Nucleus accumbens (tissue), 56 donors: ENCODE measurements around the gene CHI3L1.

ENCODE experiments used
- DNase-seq, 56 donors: peaks; one replicate each; lab custom pipeline; 2025; lab: John Stamatoyannopoulos, UW

Gene CHI3L1

GRCh38 chr1:203170625-203171330 is 15.7 kb downstream of the CHI3L1 start:
- no peak for DNase-seq

DNA sequence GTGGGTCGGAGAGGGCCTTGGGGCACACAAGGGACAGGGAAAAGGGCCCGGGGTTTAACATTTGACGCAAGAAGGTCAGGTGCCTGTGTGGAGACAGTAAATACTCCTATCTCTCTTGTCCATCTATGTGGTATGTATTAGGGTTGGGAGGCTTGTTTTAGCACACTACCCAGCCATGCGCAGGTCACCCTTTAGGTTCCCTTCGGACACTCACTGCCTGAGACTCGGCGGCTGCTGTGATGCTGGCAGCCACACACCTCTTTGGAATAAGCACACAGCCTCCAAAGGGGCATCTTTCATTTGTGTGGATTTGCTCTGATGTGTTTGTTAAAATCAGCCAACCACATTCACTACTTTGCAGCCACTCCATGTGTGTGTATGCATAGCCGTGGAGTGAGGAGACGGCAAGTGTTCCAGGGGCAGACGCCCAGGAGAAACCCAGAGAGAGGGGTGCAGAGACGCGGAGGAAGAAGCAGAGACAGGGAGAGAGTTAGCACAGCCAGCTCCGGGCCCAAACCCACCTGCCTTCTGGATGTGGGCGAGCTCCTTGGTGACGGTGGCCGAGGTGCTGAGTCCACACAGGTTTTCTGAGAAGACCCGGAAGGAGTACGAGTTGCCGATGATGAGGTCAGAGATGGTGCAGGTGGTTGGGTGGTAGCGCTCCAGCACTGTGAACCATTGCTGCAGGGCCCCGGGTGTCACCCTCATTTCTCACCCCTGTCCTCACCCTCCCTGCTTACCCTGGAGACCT is 16.6 kb downstream of the CHI3L1 start:
- no peak for DNase-seq

GRCh38 chr1:203168991-203169390 is 17.5 kb downstream of the CHI3L1 start:
- no peak for DNase-seq

DNA sequence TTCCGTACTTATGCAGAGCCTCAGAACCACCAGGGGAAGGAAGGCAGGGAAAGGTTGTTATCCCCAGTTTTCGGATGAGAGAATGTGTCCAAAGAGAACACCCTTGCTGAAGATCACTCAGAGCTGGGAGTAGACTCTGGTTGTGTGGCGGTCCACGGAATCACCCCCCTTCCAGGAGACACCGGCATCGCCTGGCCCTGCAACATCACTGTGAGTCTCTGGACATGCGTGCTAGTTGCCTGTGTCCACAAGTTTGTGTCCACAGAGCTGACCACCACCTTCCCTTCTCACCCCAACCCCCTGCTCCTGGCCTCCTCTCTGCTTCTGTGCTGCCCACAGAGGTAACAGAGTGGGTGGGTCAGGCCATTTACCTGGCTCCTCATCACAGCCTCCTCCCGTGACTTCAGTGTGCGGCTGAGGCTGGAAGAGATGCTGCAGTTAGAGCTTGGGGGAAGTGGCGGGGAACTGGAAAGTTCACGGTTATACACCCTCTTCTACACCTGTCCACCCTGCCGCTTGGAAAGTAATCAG is 18.2 kb downstream of the CHI3L1 start:
- DNase-seq, result no peak

- DNase-seq, result no peak
These were observed 18.6 kb downstream of the CHI3L1 start for GRCh38 chr1:203167913-203168200.

DNA sequence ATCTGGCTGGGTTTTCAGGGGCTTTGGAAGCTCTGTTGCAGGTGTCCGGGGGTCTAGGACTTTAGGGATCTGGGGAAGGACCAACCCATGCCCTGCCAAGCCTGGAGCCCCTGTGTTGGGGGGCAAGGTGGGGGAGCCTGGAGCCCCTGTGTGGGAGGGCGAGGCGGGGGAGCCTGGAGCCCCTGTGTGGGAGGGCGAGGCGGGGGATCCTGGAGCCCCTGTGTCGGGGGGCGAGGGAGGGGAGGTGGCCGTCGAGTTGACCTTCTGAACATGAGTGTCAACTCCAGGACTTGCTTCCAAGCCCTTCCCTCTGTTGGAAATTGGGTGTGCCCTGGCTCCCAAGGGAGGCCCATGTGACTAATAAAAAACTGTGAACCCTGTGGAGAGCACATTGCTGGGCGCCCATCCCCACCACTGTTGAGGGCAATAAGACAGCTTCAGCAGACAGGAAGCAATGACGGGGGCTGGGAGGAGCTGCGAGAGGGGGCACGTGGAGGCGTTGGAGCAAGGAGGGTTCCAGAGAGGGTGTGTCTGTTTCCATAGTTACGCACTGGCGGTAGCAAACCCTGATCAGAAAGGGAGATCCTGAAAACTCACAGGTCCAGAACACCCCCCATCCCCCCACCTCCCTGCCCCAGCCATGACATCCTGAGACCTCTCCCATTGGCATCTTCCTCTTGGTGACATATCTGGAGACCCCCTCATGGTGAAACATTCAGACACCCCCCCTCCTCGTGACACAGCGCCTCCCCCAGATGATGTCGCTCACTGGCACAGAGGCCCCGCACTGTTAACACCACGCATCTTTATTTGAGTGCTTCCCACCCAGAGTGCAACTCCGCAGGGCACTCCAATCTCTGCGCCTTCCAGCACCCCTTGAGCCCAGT is 19.2 kb downstream of the CHI3L1 start:
- DNase-seq, result peak in 28 of 56 donors; percentile 20 to 80 (median 51)

DNA sequence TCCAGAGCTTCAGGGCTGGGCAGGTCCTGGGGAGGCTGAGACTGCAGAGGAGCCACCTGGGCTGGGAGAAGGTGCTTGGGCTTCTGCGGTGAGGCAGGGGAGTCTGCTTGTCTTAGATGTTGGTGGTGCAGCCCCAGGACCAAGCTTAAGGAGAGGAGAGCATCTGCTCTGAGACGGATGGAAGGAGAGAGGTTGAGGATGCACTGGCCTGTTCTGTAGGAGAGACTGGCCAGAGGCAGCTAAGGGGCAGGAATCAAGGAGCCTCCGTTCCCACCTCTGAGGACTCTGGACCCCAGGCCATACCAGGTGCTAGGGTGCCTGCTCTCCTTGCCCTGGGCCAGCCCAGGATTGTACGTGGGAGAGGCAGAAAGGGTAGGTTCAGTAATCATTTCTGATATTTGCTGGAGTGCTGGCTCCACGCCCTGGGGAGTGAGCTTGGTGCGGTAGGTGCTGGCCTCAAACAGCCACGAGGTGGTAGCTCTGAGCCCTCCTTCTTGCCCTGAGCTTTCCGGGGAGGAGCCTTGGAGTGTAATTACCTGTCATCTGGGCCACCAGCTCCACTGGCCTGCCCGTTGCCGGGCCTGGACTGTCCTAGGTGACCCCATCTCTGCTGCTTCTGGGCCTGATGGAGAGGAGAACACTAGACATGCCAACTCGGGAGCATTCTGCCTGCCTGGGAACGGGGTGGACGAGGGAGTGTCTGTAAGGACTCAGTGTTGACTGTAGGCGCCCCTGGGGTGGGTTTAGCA is 20.1 kb downstream of the CHI3L1 start:
- peak in 5 of 56 donors; percentile 23 to 41 (median 32) for DNase-seq

GRCh38 chr1:203165800-203166161 is 20.7 kb downstream of the CHI3L1 start:
- no peak for DNase-seq

GRCh38 chr1:203165101-203165799 is 21.3 kb downstream of the CHI3L1 start:
- DNase-seq, result no peak

- peak in 16 of 56 donors; percentile 18 to 70 (median 38) for DNase-seq
These were observed 22.4 kb downstream of the CHI3L1 start for GRCh38 chr1:203163891-203164635.

- no peak for DNase-seq
These were observed 24.1 kb downstream of the CHI3L1 start for GRCh38 chr1:203162403-203162802.

- DNase-seq, result no peak
These were observed 24.8 kb downstream of the CHI3L1 start for GRCh38 chr1:203161703-203162102.

DNA sequence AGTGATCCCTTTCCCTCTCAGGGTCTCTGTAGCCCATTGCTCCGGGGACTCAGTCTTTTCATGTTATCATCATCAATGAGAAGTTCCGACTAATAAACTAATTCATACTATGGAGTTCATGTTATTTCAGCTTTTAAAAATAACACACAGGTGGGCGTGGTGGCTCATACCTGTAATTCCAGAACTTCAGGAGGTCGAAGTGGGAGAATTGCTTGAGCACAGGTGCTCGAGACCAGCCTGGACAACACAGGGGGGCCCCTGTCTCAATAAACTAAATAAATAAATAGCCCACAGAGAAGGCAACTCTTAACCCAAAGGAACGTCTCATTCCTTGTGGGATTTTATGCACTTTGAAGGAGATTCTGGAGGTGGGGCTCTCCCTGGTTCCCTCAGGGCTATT is 25.3 kb downstream of the CHI3L1 start:
- DNase-seq, result no peak

DNA sequence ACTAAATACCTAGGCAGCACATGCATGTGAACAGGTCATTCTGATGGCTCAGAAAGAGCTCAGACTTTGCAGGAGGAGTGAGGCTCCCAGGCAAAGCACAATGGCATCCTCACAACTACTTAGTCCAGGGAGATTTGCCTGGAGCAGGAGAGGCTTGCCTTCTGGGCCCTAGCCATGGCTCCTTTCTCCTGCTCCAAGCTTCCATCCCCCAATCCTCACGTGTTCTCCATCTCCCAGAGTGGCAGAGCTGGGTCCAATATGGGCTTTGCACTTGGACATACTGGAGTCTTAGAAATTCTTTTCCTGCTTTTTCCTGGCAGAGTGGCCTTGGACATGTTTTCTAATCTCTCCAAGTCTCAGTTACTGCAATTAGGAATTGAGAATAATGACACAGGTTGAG is 26.7 kb downstream of the CHI3L1 start:
- peak in 9 of 56 donors; percentile 11 to 38 (median 30) for DNase-seq

- DNase-seq, result no peak
These were observed 27.4 kb downstream of the CHI3L1 start for GRCh38 chr1:203158960-203159665.

DNA sequence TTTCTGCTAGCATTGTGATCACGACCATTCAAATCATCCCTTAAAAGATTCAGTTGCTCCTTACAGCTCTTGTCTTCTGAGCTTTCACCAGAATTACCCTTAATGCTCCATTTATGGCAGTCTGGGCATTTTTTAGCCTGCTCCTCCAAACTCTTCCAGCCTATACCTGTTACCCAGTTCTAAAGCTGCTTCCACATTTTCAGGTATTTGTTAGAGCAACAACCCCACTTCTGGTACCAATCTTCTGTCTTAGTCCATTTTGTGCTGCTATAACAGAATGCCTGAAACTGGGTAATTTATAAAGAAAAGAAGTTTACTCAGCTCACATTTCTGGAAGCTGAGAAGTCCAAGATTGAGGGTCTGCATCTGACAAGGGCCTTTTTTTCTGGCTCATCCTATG is 28.1 kb downstream of the CHI3L1 start:
- DNase-seq, result no peak

GRCh38 chr1:203156280-203156679 is 30.2 kb downstream of the CHI3L1 start:
- no peak for DNase-seq
